NOMO-1 (cell line): Measurements from ENCODE around the gene AMOTL1.
A peak's percentile ranks its signal among the peaks of the same experiment; 100 is the strongest.
"Not testable (repeated sequence)": the region's sequence is repeated elsewhere in the genome, so short reads cannot be mapped to it uniquely, and the experiment has no call there.

Source experiments
- DNase-seq, 2 experiments: peaks; one replicate each; lab custom pipeline; 2025; ENCODE audit not compliant: unreplicated experiment in 2 of 2; lab: John Stamatoyannopoulos, UW

Gene AMOTL1

GRCh38 chr11:94769880-94770279, 1.7 kb downstream of the AMOTL1 start:
- DNase-seq = no peak

DNA sequence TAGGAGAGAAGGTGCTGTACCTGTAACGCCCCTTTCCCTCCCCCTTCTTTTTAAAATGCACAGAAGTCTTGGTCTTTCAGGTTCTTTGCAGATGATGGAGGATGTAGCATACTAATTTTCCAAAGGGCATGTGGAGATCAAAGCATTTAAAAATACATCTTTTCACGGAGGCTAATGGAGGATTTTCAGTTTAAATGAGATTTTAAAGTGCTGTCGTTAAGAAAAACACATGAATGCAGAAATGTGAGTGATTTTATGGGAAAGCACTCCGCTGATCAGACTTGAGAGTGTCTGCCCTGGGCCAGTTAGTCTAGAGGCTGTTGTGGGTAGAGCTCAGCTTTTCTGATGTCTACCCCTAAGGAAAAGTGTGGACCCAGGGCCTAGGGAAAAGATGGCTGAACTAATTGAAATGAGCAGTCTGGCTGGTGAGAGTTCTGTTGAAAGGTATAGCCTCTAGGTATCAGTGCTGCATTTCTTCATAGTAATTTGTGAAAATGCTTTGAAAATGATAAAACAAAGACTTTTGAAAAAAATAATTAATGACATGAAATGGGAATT, 2.5 kb downstream of the AMOTL1 start:
- no peak for DNase-seq

- DNase-seq = no peak
These were observed 3.2 kb downstream of the AMOTL1 start for GRCh38 chr11:94771390-94771789.

GRCh38 chr11:94771951-94772350, 3.8 kb downstream of the AMOTL1 start:
- no peak for DNase-seq

DNA sequence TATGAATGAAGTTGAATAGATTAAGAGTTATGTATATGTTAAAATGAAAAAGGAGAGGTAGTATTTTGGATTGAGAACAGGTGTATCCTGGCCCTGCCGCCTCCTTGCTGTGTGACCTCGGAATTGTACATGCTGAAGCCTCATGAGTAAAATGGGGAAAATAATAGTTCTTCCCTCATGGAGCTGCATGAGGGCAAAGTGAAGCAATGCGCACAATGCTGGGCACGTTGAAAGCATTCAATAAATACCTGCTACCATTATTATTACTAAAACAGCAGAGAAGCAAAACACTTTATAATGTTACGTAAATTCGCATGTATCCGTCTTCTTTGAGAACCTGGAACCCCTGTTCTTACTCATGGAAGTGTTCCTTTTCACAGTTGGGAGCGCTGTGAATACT, 5.7 kb downstream of the AMOTL1 start:
- DNase-seq = no peak

DNA sequence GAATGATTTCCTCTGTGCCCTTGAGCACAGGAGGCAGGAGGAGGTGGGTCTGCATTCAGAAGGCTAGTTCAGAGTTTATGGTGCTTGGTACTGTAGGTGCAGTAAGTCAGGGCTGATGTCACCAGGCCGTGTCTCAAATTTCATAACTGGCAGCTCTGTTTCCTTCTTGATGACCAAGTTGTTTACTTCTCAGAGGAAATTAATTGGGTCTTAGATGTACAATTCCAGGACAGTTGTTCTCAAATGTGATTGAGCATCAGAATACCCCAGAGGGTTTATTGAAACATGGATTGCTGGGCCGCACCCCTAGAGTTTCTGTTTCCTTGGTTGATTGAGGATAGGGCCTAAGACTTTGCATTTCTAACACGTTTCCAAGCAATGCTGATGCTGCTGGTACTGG, 6.2 kb downstream of the AMOTL1 start:
- no peak for DNase-seq

GRCh38 chr11:94775567-94776327, 7.6 kb downstream of the AMOTL1 start:
- DNase-seq = no peak

- DNase-seq = peak in 1 of 2 experiments; percentile 6
These were observed 8.5 kb downstream of the AMOTL1 start for GRCh38 chr11:94776351-94777321.

DNA sequence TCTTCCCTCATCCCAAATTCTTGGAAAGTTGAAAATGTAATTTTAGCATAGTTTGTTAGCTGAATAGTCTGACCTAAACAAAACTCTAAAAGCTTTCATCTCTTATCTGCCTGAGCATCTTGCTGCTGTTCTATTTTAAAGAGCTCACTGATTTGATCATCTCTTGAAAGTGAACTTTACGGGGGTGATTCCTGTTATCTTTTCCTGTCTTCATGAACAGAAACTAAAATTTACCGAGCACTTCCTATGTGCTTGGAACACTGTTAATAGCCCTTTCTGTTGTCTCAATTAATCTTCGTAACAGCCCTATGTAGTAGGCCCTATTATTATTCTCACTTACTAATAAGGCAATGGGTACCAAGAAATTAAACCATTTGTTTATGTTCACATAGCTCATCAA, 12.3 kb downstream of the AMOTL1 start:
- DNase-seq = no peak

DNA sequence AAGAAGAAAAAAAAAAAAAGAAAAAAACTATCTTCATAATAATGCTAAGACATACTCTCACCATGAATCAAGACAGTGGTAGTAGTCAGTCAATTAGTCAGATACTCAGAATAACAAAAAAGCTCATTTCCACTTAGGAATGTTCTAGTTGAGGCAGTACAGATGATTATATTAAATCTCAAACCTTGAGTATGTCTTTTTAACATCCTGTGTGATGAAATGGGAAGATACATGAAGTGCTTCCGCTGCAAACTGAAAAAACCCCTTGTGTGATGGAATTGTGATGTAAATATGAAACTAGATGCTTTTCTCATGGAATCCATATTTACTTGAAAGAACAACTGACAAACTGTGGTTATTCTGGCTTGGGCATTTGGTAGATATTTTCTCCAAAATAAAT, 13.7 kb downstream of the AMOTL1 start:
- DNase-seq = no peak

GRCh38 chr11:94782446-94782845, 14.3 kb downstream of the AMOTL1 start:
- no peak for DNase-seq

DNA sequence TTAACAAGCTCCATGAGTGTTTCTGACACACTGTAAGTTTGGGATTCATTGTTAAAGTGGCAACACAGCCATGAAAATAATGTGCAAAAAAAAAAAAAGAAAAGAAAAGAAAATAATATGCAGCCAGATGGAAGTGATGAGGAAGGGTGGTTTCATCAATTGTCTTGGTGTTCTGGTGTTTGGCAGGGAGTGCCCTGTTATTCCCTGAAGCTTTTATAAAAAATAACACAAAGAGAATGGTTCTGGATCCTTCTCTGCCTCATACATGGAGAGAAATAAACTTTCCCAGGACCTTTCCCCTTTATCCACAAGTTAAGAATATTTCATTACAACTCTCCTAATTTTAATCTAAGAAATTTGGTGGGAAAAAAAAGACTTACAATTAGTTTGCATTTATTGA, 16.7 kb downstream of the AMOTL1 start:
- no peak for DNase-seq

GRCh38 chr11:94785509-94785908, 17.4 kb downstream of the AMOTL1 start:
- no peak for DNase-seq

DNA sequence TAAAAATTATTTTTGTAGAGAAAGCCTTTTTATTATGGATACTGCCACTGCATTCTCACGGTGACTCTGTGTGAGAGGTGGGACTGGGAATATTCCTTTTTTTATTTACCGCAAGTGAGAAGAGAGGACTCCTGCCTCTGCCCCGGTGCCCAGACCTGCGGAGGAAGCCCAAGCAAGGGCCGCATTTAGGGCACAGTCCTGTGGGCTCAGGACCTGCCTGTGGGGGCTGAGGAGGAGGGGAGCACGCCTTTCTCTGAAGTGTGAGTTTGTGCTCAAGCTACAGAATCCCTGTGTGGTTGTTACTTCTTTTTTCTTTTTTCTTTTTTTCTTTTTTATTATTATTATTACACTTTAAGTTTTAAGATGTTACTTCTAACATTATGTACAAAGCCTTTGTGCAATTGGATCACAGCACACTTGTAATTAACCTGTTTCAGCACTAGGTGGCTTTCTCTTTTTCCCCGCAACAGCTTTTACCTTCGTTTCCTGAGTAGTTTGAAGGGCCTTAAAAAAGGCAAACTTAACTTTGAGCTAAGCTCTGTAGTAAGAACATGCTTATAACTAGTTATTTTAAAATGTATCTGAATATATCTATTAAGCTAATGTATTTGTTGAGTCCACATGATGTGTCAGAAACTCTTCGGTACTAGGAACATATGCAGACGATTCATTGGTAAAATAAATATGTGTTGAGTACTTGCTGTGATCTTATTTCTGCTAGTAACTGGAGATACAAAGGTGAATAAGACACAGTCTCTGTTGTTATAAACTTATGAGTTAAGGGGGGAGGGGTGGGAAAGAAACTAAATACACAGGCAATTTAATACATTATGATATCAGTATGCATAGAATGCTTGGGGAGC, 18.3 kb downstream of the AMOTL1 start:
- peak in 1 of 2 experiments; percentile 33 for DNase-seq

GRCh38 chr11:94787801-94788200, 19.6 kb downstream of the AMOTL1 start:
- no peak for DNase-seq

GRCh38 chr11:94788396-94788795, 20.2 kb downstream of the AMOTL1 start:
- DNase-seq = no peak

DNA sequence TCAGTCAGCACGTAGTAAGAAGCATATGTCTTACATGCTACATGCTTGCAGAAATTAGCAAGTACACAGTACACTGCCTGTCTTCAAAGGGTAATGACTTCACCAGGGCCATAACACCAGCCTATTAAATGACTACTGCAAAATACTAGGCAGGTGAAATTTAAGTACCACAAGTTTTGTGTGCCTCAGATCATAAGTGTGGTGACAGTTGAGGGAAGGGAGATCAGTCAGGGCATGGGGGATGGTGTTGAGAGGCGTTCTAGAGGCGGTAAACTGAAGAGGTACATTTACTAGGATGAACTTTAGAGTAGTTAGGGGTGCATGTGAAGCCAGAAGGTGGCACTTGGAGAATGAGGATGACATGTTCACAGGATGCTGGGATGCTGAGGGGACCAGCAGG, 22.0 kb downstream of the AMOTL1 start:
- no peak for DNase-seq

DNA sequence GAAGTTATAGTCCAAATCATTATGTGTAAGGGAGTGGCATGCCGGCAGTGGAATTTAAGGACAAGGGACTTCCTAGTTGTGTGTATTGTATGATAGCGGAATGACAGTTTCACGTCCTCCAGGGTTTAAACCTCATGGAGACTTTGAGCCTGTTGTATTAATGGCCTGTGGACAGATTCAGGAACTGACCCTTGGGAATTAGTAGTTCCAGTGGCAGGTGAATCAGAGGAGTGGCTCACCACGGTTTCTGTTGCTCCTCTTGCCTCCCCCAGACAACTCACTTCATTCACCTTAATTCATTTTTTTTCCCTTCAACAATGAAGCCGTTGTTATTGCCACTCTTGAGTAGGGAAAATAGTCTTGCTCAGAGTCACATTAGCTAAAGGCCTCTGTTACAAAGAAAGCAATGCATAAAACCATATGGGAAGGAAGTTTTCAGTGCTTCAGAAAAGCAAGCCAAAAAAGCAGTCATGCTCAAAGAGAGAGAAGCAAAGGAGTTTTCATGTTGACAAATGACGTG, 22.6 kb downstream of the AMOTL1 start:
- DNase-seq = no peak

DNA sequence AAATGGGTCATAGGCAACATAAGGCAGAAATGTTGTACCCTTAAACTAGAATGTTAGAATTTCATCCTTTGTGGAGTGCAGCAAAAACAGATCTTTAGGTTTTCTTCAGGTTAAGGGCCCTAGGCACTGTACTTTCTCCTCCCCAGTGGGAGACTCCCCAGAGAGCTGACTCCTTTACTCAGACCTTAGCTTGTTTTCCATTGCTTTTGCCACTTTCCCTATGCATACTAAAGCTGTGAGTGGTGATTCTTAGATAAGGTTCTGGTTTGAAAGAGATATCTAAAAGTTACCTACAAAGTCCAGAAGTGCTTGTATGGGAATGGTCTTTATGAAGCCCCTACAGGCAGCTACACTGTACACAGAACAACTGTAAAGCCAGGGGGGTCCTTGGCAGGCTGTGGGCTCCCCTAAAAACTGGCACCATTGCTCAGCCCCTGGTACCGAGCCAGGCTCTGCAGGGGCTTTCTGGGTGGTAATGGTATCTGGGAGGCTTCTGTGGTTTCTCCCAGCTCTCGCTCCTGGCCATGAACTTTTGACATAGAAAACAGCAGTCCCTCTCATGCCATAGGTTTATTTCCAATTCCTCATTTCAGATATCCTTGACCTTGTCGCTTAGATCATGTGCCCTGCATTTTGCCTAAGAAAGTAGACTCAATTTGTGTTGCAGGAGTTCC, 23.2 kb downstream of the AMOTL1 start:
- no peak for DNase-seq

DNA sequence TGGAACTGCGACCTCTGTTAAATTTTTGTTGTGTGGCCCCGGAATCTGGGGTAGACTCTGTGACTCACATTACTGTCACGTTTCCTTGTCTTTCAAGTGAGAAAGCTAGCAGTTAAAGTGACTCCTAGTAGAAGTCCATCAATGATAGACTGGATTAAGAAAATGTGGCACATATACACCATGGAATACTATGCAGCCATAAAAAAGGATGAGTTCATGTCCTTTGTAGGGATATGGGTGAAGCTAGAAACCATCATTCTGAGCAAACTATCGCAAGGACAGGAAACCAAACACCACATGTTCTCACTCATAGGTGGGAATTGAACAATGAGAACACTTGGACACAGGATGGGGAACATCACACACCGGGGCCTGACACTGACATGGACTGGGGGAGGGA, 23.8 kb downstream of the AMOTL1 start:
- DNase-seq = not testable (repeated sequence)
